Panc1 (cell line): Measurements from ENCODE around the gene TSPYL1. TPM values are rescaled to one million over a fixed set of nuclear protein-coding genes. Genes with fewer than 3 reads are reported as not detected.

Experiments used
- ATAC-seq: fragments of 200-7000 bp; cut with Tn5 transposase; 2 replicates; pipeline ENCODE4 v1.9.1; 2020; ENCODE audit warnings: mild to moderate bottlenecking, moderate library complexity
- BruUV-seq: library from RNA; stranded (reverse); fragments of 400-500 nt; replicated peaks from 2 replicates; lab custom pipeline; 2021; lab: Mats Ljungman, UMichigan
- CTCF ChIA-PET: fragments of 300-600 bp; sonication (Branson Sonifier 250); formaldehyde crosslinking; loops from one replicate; lab custom pipeline; 2022; ENCODE audit warnings: antibody characterized with exemption; lab: Charles Lee
- POLR2A ChIA-PET: fragments of 300-600 bp; sonication (Branson Sonifier 250); formaldehyde crosslinking; loops from one replicate; lab custom pipeline; 2022; ENCODE audit warnings: antibody characterized with exemption; lab: Charles Lee
- DNase-seq: peaks from one replicate; pipeline ENCODE4 v3.0.0-alpha.2; 2010; ENCODE audit warnings: low read depth, low spot score
- H3K27ac ChIP-seq: 2 replicates; pipeline ENCODE4 v1.5.1; 2011; ENCODE audit warnings: mild to moderate bottlenecking, low read length, inconsistent platforms
- H3K27me3 ChIP-seq: fragments of 200-500 bp; sonication (Bioruptor generic); 2 replicates; pipeline ENCODE4 v1.6.0; 2014; ENCODE audit warnings: low read length, inconsistent platforms; ENCODE audit not compliant: control insufficient read depth, insufficient read depth
- H3K36me3 ChIP-seq: fragments of 200-500 bp; sonication (Bioruptor generic); 2 replicates; pipeline ENCODE4 v1.5.1; 2014; ENCODE audit warnings: inconsistent platforms, mild to moderate bottlenecking, low read length, moderate library complexity; ENCODE audit not compliant: control insufficient read depth, insufficient read depth
- H3K4me1 ChIP-seq: 2 replicates; pipeline ENCODE4 v1.5.1; 2011; ENCODE audit warnings: inconsistent platforms, mild to moderate bottlenecking, low read length, moderate library complexity; ENCODE audit not compliant: control insufficient read depth, insufficient read depth
- H3K4me3 ChIP-seq, 2 experiments: 2 replicates each; pipeline ENCODE4 v1.5.1; 2011 to 2012; ENCODE audit warnings: low read depth in 2 of 2, low read length in 2 of 2, mild to moderate bottlenecking in 2 of 2, inconsistent platforms in 1 of 2, moderate library complexity in 1 of 2
- H3K9me3 ChIP-seq: fragments of 200-500 bp; sonication (Bioruptor generic); 2 replicates; pipeline ENCODE4 v1.5.1; 2014; ENCODE audit warnings: low read depth, mild to moderate bottlenecking, inconsistent platforms, low read length, moderate library complexity; ENCODE audit not compliant: control insufficient read depth, insufficient read depth
- CTCF ChIP-seq: fragments of 450-650 bp; IDR thresholded peaks from 2 replicates; pipeline ENCODE4 v1.5.1; 2017; ENCODE audit warnings: mild to moderate bottlenecking
- POLR2AphosphoS5 ChIP-seq: IDR thresholded peaks from 2 replicates; pipeline ENCODE4 v1.6.1; 2012; ENCODE audit warnings: mild to moderate bottlenecking, low read depth, low read length, moderate library complexity
- REST ChIP-seq, 2 experiments: IDR thresholded peaks; 2 replicates each; pipeline ENCODE4 v1.6.1; 2011 to 2012; ENCODE audit warnings: low read depth in 2 of 2, control low read depth in 1 of 2, low read length in 1 of 2, mild to moderate bottlenecking in 1 of 2, moderate library complexity in 1 of 2; ENCODE audit not compliant: insufficient read depth in 1 of 2
- SIN3A ChIP-seq: IDR thresholded peaks from 2 replicates; pipeline ENCODE4 v1.6.1; 2012; ENCODE audit warnings: low read depth, mild to moderate bottlenecking, low read length, moderate library complexity, borderline replicate concordance; ENCODE audit not compliant: insufficient read depth
- TCF7L2 ChIP-seq: IDR thresholded peaks from 2 replicates; pipeline ENCODE4 v1.6.1; 2011; ENCODE audit warnings: mild to moderate bottlenecking, low read depth, low read length, inconsistent platforms
- in situ Hi-C: cut with HindIII; loops from 2 replicates; pipeline ENCODE4 v1.10.0; 2016; ENCODE audit warnings: low sequenced_read_pairs, low pct_unique_long_range_greater_than_20kb
- intact Hi-C: fragments of 100-400 bp; cut with micrococcal nuclease; formaldehyde crosslinking; loops from one replicate; pipeline ENCODE4 v1.10.0; 2022; ENCODE audit not compliant: unreplicated experiment
- total RNA-seq: library from RNA; stranded (reverse); gene quantifications from one replicate; pipeline ENCODE4 v1.2.1, GENCODE V29; 2021; ENCODE audit not compliant: unreplicated experiment

Gene TSPYL1
- total RNA-seq, 1 experiment from 2014 or later, result 103 TPM

GRCh38 chr6:116301104-116301503 is 21.4 kb upstream of the TSPYL1 start:
- ChIA-PET POLR2A (no interaction called here), CTCF (no interaction called here)
- Histone ChIP-seq H3K4me1 (no peaks in the 10 kb centered on the region), H3K27ac (no peak overlapping the region), H3K36me3 (no peaks in the 10 kb centered on the region), H3K9me3 (peaks cover 4% of the 10 kb centered on the region; the same call in 1 of the 2 replicates), H3K4me3 (no peak overlapping the region), H3K27me3 (peaks cover 9% of the 10 kb centered on the region)
- intact Hi-C loops, result no loop called here
- no TSS peak for BruUV-seq
- in situ Hi-C loops, result no loop called here
- no peak for DNase-seq
- TF ChIP-seq SIN3A (no peak), POLR2AphosphoS5 (no peak), REST (IDR thresholded peaks at IDR 0.05; ENCODE audit: insufficient read depth in 1 of 2, low read depth in 2 of 2, low read length in 1 of 2) (no peak), TCF7L2 (no peak), CTCF (no peak)
- ATAC-seq, result no peak

DNA sequence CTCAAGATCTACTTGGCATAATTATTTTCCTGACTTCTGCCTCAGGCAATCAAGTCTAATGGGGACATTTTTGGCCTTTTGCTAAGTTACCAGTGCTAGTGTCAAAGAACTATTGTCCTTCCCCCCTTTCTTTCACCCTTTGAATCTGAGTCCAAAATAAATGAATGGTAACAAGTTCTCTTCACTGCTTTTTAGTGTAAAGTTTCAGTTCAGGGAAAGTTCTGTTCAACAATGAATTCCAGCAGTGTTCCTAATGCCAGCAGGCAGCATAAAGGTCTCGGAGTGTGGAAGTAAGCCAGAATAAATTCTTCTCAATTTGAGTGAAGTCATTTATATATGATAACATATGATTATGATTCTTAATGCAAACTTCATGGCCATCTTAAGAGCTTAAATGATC is 20.8 kb upstream of the TSPYL1 start:
- no peak for ATAC-seq
- TF ChIP-seq POLR2AphosphoS5, result no peak
- TF ChIP-seq SIN3A, result no peak
- no peak for TF ChIP-seq CTCF
- TF ChIP-seq TCF7L2, result no peak
- no peak for TF ChIP-seq REST (IDR thresholded peaks at IDR 0.05; ENCODE audit: insufficient read depth in 1 of 2, low read depth in 2 of 2, low read length in 1 of 2)
- no TSS peak for BruUV-seq

More for the DNA sequence above, 20.8 kb upstream of the TSPYL1 start:
- Histone ChIP-seq H3K4me1 (no peaks in the 10 kb centered on the region), H3K27me3 (peaks cover 9% of the 10 kb centered on the region), H3K4me3 (no peak overlapping the region), H3K27ac (no peak overlapping the region), H3K9me3 (peaks cover 4% of the 10 kb centered on the region; the same call in 1 of the 2 replicates), H3K36me3 (no peaks in the 10 kb centered on the region)
- CTCF ChIA-PET, result no interaction called here
- in situ Hi-C loops (no loop called here), intact Hi-C loops (no loop called here)
- DNase-seq, result no peak
- POLR2A ChIA-PET, result no interaction called here
